Esophagus muscularis mucosa (tissue), 4 donors: Measurements from ENCODE around the gene SLC35F4. TPM values are rescaled to one million over a fixed set of nuclear protein-coding genes. Genes with fewer than 3 reads are reported as not detected.
A peak's percentile ranks its signal among the peaks of the same experiment; 100 is the strongest.
"Not testable (repeated sequence)": the region's sequence is repeated elsewhere in the genome, so short reads cannot be mapped to it uniquely, and the experiment has no call there.

Experiments used
- DNase-seq: peaks from one replicate; pipeline ENCODE4 v3.0.0-alpha.2; 2017; ENCODE audit errors: extremely low spot score
- H3K27ac ChIP-seq, 4 donors: fragments of 200-600 bp; sonication (generic); replicated peaks in 1 of 4; 1 replicate in 3 of 4; 2 replicates in 1 of 4; pipeline ENCODE4 v1.5.1; 2016 to 2019; ENCODE audit warnings: mild to moderate bottlenecking in 1 of 4
- H3K27me3 ChIP-seq, 4 donors: fragments of 200-600 bp; sonication (generic); one replicate each; pipeline versions ENCODE4 v1.5.1 to v1.6.0; 2016 to 2019
- H3K36me3 ChIP-seq, 4 donors: fragments of 200-600 bp; sonication (generic); one replicate each; pipeline ENCODE4 v1.5.1; 2016 to 2019
- H3K4me1 ChIP-seq, 4 donors: fragments of 200-600 bp; sonication (generic); one replicate each; pipeline ENCODE4 v1.5.1; 2016 to 2019
- H3K4me3 ChIP-seq, 4 donors: fragments of 200-600 bp; sonication (generic); 1 replicate in 2 of 4; 2 replicates in 2 of 4; pipeline ENCODE4 v1.5.1; 2016 to 2019; ENCODE audit warnings: mild to moderate bottlenecking in 4 of 4, moderate library complexity in 1 of 4
- H3K9me3 ChIP-seq, 4 donors: fragments of 200-600 bp; sonication (generic); 1 replicate in 3 of 4; 2 replicates in 1 of 4; pipeline ENCODE4 v1.5.1; 2016 to 2019
- EP300 ChIP-seq: sonication (generic); formaldehyde crosslinking; IDR thresholded peaks from one replicate; pipeline ENCODE4 v1.6.1; 2017; ENCODE audit warnings: antibody characterized with exemption
- POLR2A ChIP-seq: fragments of 450-650 bp; IDR thresholded peaks from one replicate; pipeline ENCODE4 v1.6.1; 2017; ENCODE audit warnings: antibody characterized with exemption, moderate library complexity, mild to moderate bottlenecking, low read depth
- POLR2AphosphoS5 ChIP-seq, 2 donors: sonication (generic); formaldehyde crosslinking; IDR thresholded peaks; one replicate each; pipeline ENCODE4 v1.6.1; 2017; ENCODE audit warnings: antibody characterized with exemption in 2 of 2
- WGBS: methylation state at CpG from one replicate; pipeline ENCODE4 v1.1.5; 2018; 5-methylcytosine and 5-hydroxymethylcytosine counted together
- intact Hi-C: fragments of 100-400 bp; cut with DNase I; formaldehyde crosslinking; loops from one replicate; pipeline ENCODE4 v1.15.1; 2023
- total RNA-seq, 4 donors: library from RNA; depleted of rRNA; stranded (reverse); fragments of >200 nt; gene quantifications; one replicate each; pipeline versions ENCODE4 v1.1.0 to v1.2.1, GENCODE V29; 2016
- TF ChIP-seq, protein P1 (sequence below), 3 experiments: fragments of 200-600 bp in 2 of 3; fragments of 450-650 bp in 1 of 3; sonication (generic) in 2 of 3; IDR thresholded peaks; one replicate each; pipeline ENCODE4 v1.5.1; 2017 to 2019; ENCODE audit warnings: antibody characterized with exemption in 3 of 3, mild to moderate bottlenecking in 2 of 3, moderate library complexity in 1 of 3

SLC35F4 gene
- total RNA-seq, 4 donors from 2014 or later, result 0.42 TPM; not detected in 3

DNA sequence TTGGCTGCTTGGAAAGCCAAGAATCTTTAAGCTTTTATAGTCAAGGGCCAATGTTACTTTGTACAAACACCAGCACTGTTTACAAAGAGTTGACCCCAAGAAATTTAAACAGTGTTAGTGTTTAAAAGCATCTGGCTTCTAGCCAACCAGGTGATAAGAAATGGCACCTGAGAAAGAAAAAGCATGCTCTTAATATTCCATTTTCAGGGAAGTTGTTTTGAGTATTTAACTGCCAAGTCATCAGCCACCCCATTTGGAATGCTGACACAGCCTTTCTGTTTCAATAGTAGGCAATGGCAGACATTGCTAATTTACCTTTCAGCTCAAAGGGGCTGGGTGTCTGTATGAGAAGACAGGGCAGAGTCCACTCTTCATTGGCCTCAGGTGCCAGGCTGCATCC is 3.7 kb upstream of the SLC35F4 start:
- intact Hi-C loops, result no loop called here
- TF ChIP-seq EP300 (no peak), POLR2AphosphoS5 (IDR thresholded peaks at IDR 0.05) (no peak), POLR2A (no peak)
- TF ChIP-seq, protein P1, sequence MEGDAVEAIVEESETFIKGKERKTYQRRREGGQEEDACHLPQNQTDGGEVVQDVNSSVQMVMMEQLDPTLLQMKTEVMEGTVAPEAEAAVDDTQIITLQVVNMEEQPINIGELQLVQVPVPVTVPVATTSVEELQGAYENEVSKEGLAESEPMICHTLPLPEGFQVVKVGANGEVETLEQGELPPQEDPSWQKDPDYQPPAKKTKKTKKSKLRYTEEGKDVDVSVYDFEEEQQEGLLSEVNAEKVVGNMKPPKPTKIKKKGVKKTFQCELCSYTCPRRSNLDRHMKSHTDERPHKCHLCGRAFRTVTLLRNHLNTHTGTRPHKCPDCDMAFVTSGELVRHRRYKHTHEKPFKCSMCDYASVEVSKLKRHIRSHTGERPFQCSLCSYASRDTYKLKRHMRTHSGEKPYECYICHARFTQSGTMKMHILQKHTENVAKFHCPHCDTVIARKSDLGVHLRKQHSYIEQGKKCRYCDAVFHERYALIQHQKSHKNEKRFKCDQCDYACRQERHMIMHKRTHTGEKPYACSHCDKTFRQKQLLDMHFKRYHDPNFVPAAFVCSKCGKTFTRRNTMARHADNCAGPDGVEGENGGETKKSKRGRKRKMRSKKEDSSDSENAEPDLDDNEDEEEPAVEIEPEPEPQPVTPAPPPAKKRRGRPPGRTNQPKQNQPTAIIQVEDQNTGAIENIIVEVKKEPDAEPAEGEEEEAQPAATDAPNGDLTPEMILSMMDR (IDR thresholded peaks at IDR 0.05), result no peak
- no peak overlapping the region for H3K27ac ChIP-seq
- no peaks in the 10 kb centered on the region for H3K9me3 ChIP-seq
- peaks cover 6 to 18% (median 16%) of the 10 kb centered on the region in 4 donors for H3K4me1 ChIP-seq
- no peaks in the 10 kb centered on the region for H3K36me3 ChIP-seq
- H3K27me3 ChIP-seq, result peaks cover 0 to 42% (median 12%) of the 10 kb centered on the region in 4 donors
- no peak for DNase-seq
- H3K4me3 ChIP-seq, result no peak overlapping the region

DNA sequence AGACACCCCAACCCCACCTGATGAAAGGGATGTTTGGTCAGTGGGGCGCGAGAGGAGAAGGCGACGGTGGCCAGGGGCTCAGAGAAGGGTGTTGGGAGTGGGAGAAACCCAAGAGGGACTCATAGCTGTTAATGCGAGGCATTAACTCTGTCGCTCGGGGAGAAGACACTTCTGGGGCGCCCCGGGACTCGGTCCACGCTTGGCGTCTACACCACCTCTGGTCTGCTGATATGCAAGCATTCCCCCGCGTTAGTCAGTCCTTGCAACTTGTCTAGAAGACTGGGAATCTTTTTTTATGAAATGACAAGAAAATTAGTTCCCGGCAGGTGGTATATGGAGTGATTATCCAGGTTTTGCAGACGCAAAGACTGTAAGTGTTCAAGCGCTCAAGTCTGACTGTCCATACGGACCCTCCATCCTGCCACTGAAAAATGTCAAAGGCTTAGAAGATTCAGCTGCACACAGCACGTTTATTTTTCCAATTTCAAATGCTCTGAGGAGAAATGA is 360 bp upstream of the SLC35F4 start:
- Histone ChIP-seq H3K36me3 (no peaks in the 10 kb centered on the region), H3K27me3 (peaks cover 0 to 59% (median 18%) of the 10 kb centered on the region in 4 donors), H3K9me3 (no peaks in the 10 kb centered on the region), H3K27ac (no peak overlapping the region), H3K4me1 (peaks cover 6 to 19% (median 16%) of the 10 kb centered on the region in 4 donors), H3K4me3 (peak overlapping the region in 3 of 4 donors; percentile 31 to 36 (median 35))
- 19% methylated on average over 19 of the region's 19 CpGs for WGBS
- TF ChIP-seq EP300 (no peak), POLR2AphosphoS5 (IDR thresholded peaks at IDR 0.05) (no peak), POLR2A (no peak)
- TF ChIP-seq, protein P1 (IDR thresholded peaks at IDR 0.05), result no peak
- DNase-seq, result no peak
- intact Hi-C loops, result no loop called here

DNA sequence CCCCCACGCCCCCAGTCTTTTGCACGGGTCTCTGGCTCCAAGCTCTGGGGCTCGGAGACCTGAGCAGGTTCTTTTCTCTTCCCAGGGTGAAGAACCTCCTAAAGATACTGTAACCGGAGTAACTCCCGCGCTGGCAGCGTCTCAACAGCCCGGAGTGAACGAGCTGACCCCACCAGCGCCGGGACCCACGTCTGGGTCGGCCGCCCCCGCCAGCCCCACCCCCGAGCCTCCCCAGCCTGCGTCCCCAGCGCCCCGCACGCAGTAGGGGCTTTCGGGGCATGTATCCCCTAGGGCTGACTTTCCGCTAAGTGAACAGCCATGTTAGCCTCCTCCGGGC is 858 bp downstream of the SLC35F4 start:
- H3K4me1 ChIP-seq, result peaks cover 6 to 19% (median 16%) of the 10 kb centered on the region in 4 donors
- H3K9me3 ChIP-seq, result no peaks in the 10 kb centered on the region
- TF ChIP-seq POLR2AphosphoS5 (IDR thresholded peaks at IDR 0.05), result no peak
- no peak for TF ChIP-seq EP300
- intact Hi-C loops, result no loop called here
- H3K4me3 ChIP-seq, result peak overlapping the region; percentile 7 to 36 (median 33)
- 4% methylated on average over 4 of the region's 23 CpGs for WGBS
- H3K27me3 ChIP-seq, result peaks cover 0 to 59% (median 18%) of the 10 kb centered on the region in 4 donors
- no peaks in the 10 kb centered on the region for H3K36me3 ChIP-seq
- no peak for DNase-seq
- no peak overlapping the region for H3K27ac ChIP-seq

DNA sequence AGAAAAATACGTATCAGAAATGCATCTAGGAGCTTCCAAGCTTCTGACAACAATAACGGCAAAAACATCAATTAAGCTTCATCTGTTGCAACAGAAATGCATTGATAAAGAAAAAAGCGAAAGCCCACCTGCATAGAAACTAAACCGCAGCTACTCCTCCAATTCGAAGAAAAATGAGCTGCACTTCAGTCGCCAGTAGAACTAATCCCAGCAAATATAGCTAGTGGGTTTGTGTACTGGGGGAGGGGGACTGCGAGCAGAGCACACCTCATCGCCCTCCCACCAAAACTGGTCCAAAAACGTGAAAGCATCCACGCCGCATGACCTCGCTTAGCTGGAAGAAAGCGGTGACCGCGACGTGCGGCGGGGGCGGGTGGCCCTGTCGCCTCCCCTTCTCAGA is 1.2 kb downstream of the SLC35F4 start:
- TF ChIP-seq EP300 (no peak), POLR2A (no peak), POLR2AphosphoS5 (IDR thresholded peaks at IDR 0.05) (no peak)
- TF ChIP-seq, protein P1 (IDR thresholded peaks at IDR 0.05), result no peak
- WGBS, result 19% methylated on average over 19 of the region's 20 CpGs
- peaks cover 6 to 19% (median 16%) of the 10 kb centered on the region in 4 donors for H3K4me1 ChIP-seq
- no peak overlapping the region for H3K27ac ChIP-seq
- intact Hi-C loops, result no loop called here
- DNase-seq, result no peak
- H3K36me3 ChIP-seq, result no peaks in the 10 kb centered on the region
- H3K4me3 ChIP-seq, result peak overlapping the region in 1 of 4 donors; percentile 36
- H3K9me3 ChIP-seq, result no peaks in the 10 kb centered on the region
- peaks cover 0 to 59% (median 18%) of the 10 kb centered on the region in 4 donors for H3K27me3 ChIP-seq

DNA sequence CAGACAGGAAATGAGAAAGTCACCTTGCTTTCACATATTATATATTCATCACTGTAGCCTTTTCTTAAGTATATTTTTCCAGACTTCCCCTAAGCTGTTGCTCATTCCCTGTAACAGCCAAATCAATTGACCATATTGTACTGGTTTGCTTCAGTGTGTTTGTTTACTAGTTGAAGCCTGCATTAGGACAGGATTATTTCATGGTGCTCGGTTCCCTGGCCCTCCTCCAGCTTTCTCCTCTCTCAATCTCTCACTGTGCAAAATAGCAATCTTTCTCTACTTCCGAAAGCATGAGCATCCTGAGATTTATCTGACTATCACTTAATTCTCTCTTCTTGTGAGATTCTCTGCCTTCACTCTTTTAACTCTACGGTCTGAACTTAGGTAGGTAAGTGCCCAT is 2.4 kb downstream of the SLC35F4 start:
- Histone ChIP-seq H3K27ac (no peak overlapping the region), H3K36me3 (no peaks in the 10 kb centered on the region), H3K4me1 (peaks cover 6 to 19% (median 16%) of the 10 kb centered on the region in 4 donors), H3K27me3 (peaks cover 0 to 59% (median 18%) of the 10 kb centered on the region in 4 donors), H3K4me3 (no peak overlapping the region), H3K9me3 (no peaks in the 10 kb centered on the region)
- no peak for DNase-seq
- intact Hi-C loops, result no loop called here
- TF ChIP-seq, protein P1 (IDR thresholded peaks at IDR 0.05), result no peak
- TF ChIP-seq EP300, result no peak
- TF ChIP-seq POLR2AphosphoS5 (IDR thresholded peaks at IDR 0.05), result no peak
- TF ChIP-seq POLR2A, result no peak
- 62% methylated on average over 3 of the region's 3 CpGs for WGBS

DNA sequence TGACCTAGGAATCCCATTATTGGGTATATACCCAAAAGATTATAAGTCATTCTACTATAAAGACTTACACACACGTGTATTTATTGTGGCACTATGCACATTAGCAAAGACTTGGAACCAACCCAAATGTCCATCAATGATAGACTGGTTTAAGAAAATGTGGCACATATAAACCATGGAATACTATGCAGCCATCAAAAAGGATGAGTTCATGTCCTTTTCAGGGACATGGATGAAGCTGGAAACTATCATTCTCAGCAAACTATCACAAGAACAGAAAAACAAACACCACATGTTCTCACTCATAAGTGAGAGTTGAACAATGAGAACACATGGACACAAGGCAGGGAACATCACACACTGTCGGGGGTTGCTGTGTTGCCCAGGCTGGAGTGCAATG is 10.2 kb downstream of the SLC35F4 start:
- H3K27me3 ChIP-seq, H3K4me3 ChIP-seq, H3K9me3 ChIP-seq, H3K36me3 ChIP-seq, H3K4me1 ChIP-seq, DNase-seq, intact Hi-C loops, H3K27ac ChIP-seq: not testable (repeated sequence)
- 86% methylated on average over 2 of the region's 2 CpGs for WGBS
